Dermis microvascular lymphatic vessel endothelial cell (primary cell): Measurements from ENCODE around the gene BEND3. TPM values are rescaled to one million over a fixed set of nuclear protein-coding genes. Genes with fewer than 3 reads are reported as not detected.
A peak's percentile ranks its signal among the peaks of the same experiment; 100 is the strongest.
"Not testable (repeated sequence)": the region's sequence is repeated elsewhere in the genome, so short reads cannot be mapped to it uniquely, and the experiment has no call there.

Experiments
- DNase-seq, 2 donors: peaks; one replicate each; pipeline versions ENCODE4 v3.0.0 to v3.0.0-alpha.2; 2010; ENCODE audit warnings: low read depth in 2 of 2
- total RNA-seq: library from RNA; depleted of rRNA; stranded (reverse); fragments of >200 nt; gene quantifications from 2 replicates; pipeline ENCODE4 v1.2.1, GENCODE V29; 2014

BEND3 gene
- total RNA-seq = 1.2 and 2.7 TPM in 2 replicates

- DNase-seq = peak in 1 of 2 donors; percentile 34
Measured at GRCh38 chr6:107114926-107115694, at the start of gene BEND3. Gene BEND3 (minus strand): TSS chr6:107115515. CDS start chr6:107099285, 16,230 bp downstream.

- not testable (repeated sequence) for DNase-seq
Measured at GRCh38 chr6:107164299-107164698, 49.0 kb upstream of the BEND3 start.

- no peak for DNase-seq
Measured at GRCh38 chr6:107161521-107161920, 46.2 kb upstream of the BEND3 start.

GRCh38 chr6:107156617-107157016 lies 41.3 kb upstream of the BEND3 start:
- no peak for DNase-seq

GRCh38 chr6:107154801-107155160 lies 39.5 kb upstream of the BEND3 start:
- no peak for DNase-seq

GRCh38 chr6:107154131-107154800 lies 39.0 kb upstream of the BEND3 start:
- DNase-seq = peak in 1 of 2 donors; percentile 3

GRCh38 chr6:107152638-107153430 lies 37.5 kb upstream of the BEND3 start:
- no peak for DNase-seq

GRCh38 chr6:107144666-107145065 lies 29.4 kb upstream of the BEND3 start:
- DNase-seq = no peak

- DNase-seq = no peak
Measured at GRCh38 chr6:107144014-107144413, 28.7 kb upstream of the BEND3 start.

- DNase-seq = no peak
Measured at GRCh38 chr6:107140581-107140980, 25.3 kb upstream of the BEND3 start.

GRCh38 chr6:107136324-107136723 lies 21.0 kb upstream of the BEND3 start:
- not testable (repeated sequence) for DNase-seq

GRCh38 chr6:107135048-107135680 lies 19.8 kb upstream of the BEND3 start:
- not testable (repeated sequence) for DNase-seq

GRCh38 chr6:107132330-107132954 lies 17.1 kb upstream of the BEND3 start:
- peak in 1 of 2 donors; percentile 34 for DNase-seq

GRCh38 chr6:107129370-107129925 lies 14.1 kb upstream of the BEND3 start:
- DNase-seq = no peak

- no peak for DNase-seq
Measured at GRCh38 chr6:107128577-107128976, 13.3 kb upstream of the BEND3 start.

- no peak for DNase-seq
Measured at GRCh38 chr6:107128175-107128574, 12.9 kb upstream of the BEND3 start.

- no peak for DNase-seq
Measured at GRCh38 chr6:107125771-107126170, 10.5 kb upstream of the BEND3 start.

GRCh38 chr6:107124934-107125348 lies 9.6 kb upstream of the BEND3 start:
- DNase-seq = no peak

- no peak for DNase-seq
Measured at GRCh38 chr6:107123501-107123900, 8.2 kb upstream of the BEND3 start.

GRCh38 chr6:107122748-107123147 lies 7.4 kb upstream of the BEND3 start:
- no peak for DNase-seq

GRCh38 chr6:107121964-107122495 lies 6.7 kb upstream of the BEND3 start:
- DNase-seq = no peak
